ENCODE results near the gene C19orf12. TPM values are rescaled to one million over a fixed set of nuclear protein-coding genes. Genes with fewer than 3 reads are reported as not detected.

Gene C19orf12
- total RNA-seq, 6 donors from 2014 or later = 11.4 to 30.4 (median 21.4) TPM

GRCh38 chr19:29760752-29761502 lies 45.9 kb upstream of the C19orf12 start:
- Histone ChIP-seq H3K9me3 (no peaks in the 10 kb centered on the region), H3K36me3 (no peaks in the 10 kb centered on the region), H3K4me3 (no peak overlapping the region), H3K4me1 (peaks cover 0 to 7% (median 2%) of the 10 kb centered on the region in 4 donors), H3K27ac (no peak overlapping the region), H3K27me3 (no peaks in the 10 kb centered on the region)
- TF ChIP-seq POLR2AphosphoS5 (IDR thresholded peaks at IDR 0.05) = no peak
- TF ChIP-seq EP300 (IDR thresholded peaks at IDR 0.05) = no peak
- no peak for TF ChIP-seq POLR2A (IDR thresholded peaks at IDR 0.05)
- no peak for TF ChIP-seq CTCF (IDR thresholded peaks at IDR 0.05)
- ATAC-seq (ENCODE audit: low FRiP score in 2 of 2) = no peak
- WGBS, 2 donors = 93 to 96% methylated on average over 8 to 16 of the region's 16 CpGs
- DNase-seq = no peak

- TF ChIP-seq EP300 (IDR thresholded peaks at IDR 0.05) (no peak), POLR2AphosphoS5 (IDR thresholded peaks at IDR 0.05) (no peak), CTCF (IDR thresholded peaks at IDR 0.05) (no peak)
- Histone ChIP-seq H3K4me3 (no peak overlapping the region), H3K27ac (no peak overlapping the region), H3K27me3 (no peaks in the 10 kb centered on the region), H3K4me1 (peaks cover 0 to 7% (median 2%) of the 10 kb centered on the region in 4 donors), H3K36me3 (no peaks in the 10 kb centered on the region), H3K9me3 (no peaks in the 10 kb centered on the region)
- DNase-seq = no peak
- 69% methylated on average over 5 of the region's 5 CpGs; no CpG with 5 or more reads in 1 of the 2 donors for WGBS, 2 donors
- no peak for ATAC-seq (ENCODE audit: low FRiP score in 2 of 2)
Measured at GRCh38 chr19:29759359-29759758, 44.3 kb upstream of the C19orf12 start.

- H3K9me3 ChIP-seq = no peaks in the 10 kb centered on the region
- H3K4me1 ChIP-seq = peaks cover 0 to 7% (median 2%) of the 10 kb centered on the region in 4 donors
- H3K4me3 ChIP-seq = no peak overlapping the region
- 90 to 93% methylated on average over 7 of the region's 7 CpGs for WGBS, 2 donors
- DNase-seq (no peak), ATAC-seq (ENCODE audit: low FRiP score in 2 of 2) (no peak)
- no peak overlapping the region for H3K27ac ChIP-seq
- TF ChIP-seq EP300 (IDR thresholded peaks at IDR 0.05) = no peak
- H3K36me3 ChIP-seq = no peaks in the 10 kb centered on the region
- no peaks in the 10 kb centered on the region for H3K27me3 ChIP-seq
Measured at GRCh38 chr19:29758863-29759262, 43.8 kb upstream of the C19orf12 start.

GRCh38 chr19:29757551-29757950 lies 42.5 kb upstream of the C19orf12 start:
- no peak for ATAC-seq (ENCODE audit: low FRiP score in 2 of 2)

GRCh38 chr19:29753934-29754305 lies 38.9 kb upstream of the C19orf12 start:
- Histone ChIP-seq H3K9me3 (no peaks in the 10 kb centered on the region), H3K4me3 (no peak overlapping the region), H3K27me3 (no peaks in the 10 kb centered on the region), H3K27ac (no peak overlapping the region), H3K36me3 (no peaks in the 10 kb centered on the region), H3K4me1 (no peaks in the 10 kb centered on the region)
- ATAC-seq (ENCODE audit: low FRiP score in 2 of 2) = no peak
- DNase-seq = no peak
- 79 to 87% methylated on average over 2 to 7 of the region's 7 CpGs for WGBS, 2 donors
- TF ChIP-seq CTCF (IDR thresholded peaks at IDR 0.05) = no peak
- no peak for TF ChIP-seq POLR2AphosphoS5 (IDR thresholded peaks at IDR 0.05)

More at GRCh38 chr19:29757551-29757950, 42.5 kb upstream of the C19orf12 start:
- Histone ChIP-seq H3K27me3 (no peaks in the 10 kb centered on the region), H3K36me3 (no peaks in the 10 kb centered on the region), H3K4me3 (no peak overlapping the region), H3K4me1 (peaks cover 0 to 7% (median 2%) of the 10 kb centered on the region in 4 donors), H3K27ac (no peak overlapping the region), H3K9me3 (no peaks in the 10 kb centered on the region)
- peak in 1 of 2 donors; percentile 62 for DNase-seq
- TF ChIP-seq EP300 (IDR thresholded peaks at IDR 0.05) (no peak), CTCF (IDR thresholded peaks at IDR 0.05) (no peak)
- 81 to 88% methylated on average over 5 to 9 of the region's 9 CpGs for WGBS, 2 donors

All from upper lobe of left lung (tissue), 6 donors.